GM23338 (cell line): ENCODE results near the gene GABPB1. TPM values are rescaled to one million over a fixed set of nuclear protein-coding genes. Genes with fewer than 3 reads are reported as not detected.

ENCODE experiments used
- ATAC-seq: fragments of 200-7000 bp; cut with Tn5 transposase; 3 replicates; pipeline ENCODE4 v1.9.1; 2020
- DNase-seq: peaks from one replicate; pipeline ENCODE4 v3.0.0-alpha.2; 2015; ENCODE audit warnings: low spot score
- H2AFZ ChIP-seq: fragments of 200-600 bp; sonication (generic); 2 replicates; pipeline ENCODE4 v1.8.0; 2016; ENCODE audit warnings: antibody characterized with exemption, mild to moderate bottlenecking, moderate library complexity
- H3F3A ChIP-seq: fragments of 200-600 bp; sonication (generic); replicated peaks from 2 replicates; pipeline ENCODE4 v1.8.0; 2017; ENCODE audit warnings: antibody characterized with exemption, mixed run types, low read depth
- H3K27ac ChIP-seq: fragments of 200-600 bp; sonication (generic); 2 replicates; pipeline ENCODE4 v1.6.1; 2016; ENCODE audit warnings: low read depth
- H3K27me3 ChIP-seq: fragments of 200-600 bp; sonication (generic); 2 replicates; pipeline ENCODE4 v1.8.0; 2016; ENCODE audit warnings: mild to moderate bottlenecking, mixed run types, moderate library complexity; ENCODE audit not compliant: insufficient read depth
- H3K36me3 ChIP-seq: fragments of 200-600 bp; sonication (generic); 2 replicates; pipeline ENCODE4 v1.8.0; 2016; ENCODE audit warnings: mild to moderate bottlenecking; ENCODE audit not compliant: insufficient read depth
- H3K4me1 ChIP-seq: fragments of 200-600 bp; sonication (generic); 2 replicates; pipeline ENCODE4 v1.8.0; 2016; ENCODE audit warnings: mild to moderate bottlenecking, moderate library complexity; ENCODE audit not compliant: insufficient read depth
- H3K4me2 ChIP-seq: fragments of 200-600 bp; sonication (generic); 2 replicates; pipeline ENCODE4 v1.7.1; 2017; ENCODE audit warnings: mixed run types
- H3K4me3 ChIP-seq: fragments of 200-600 bp; sonication (generic); 2 replicates; pipeline ENCODE4 v1.6.1; 2016; ENCODE audit warnings: mixed run types
- H3K79me2 ChIP-seq: fragments of 200-600 bp; sonication (generic); replicated peaks from 2 replicates; pipeline ENCODE4 v1.8.0; 2017; ENCODE audit warnings: mild to moderate bottlenecking; ENCODE audit not compliant: insufficient read depth
- H3K9me2 ChIP-seq: fragments of 200-600 bp; sonication (generic); 2 replicates; pipeline ENCODE4 v1.8.0; 2017; ENCODE audit not compliant: insufficient read depth
- H4K20me1 ChIP-seq: fragments of 200-600 bp; sonication (generic); replicated peaks from 2 replicates; pipeline ENCODE4 v1.8.0; 2017; ENCODE audit warnings: mild to moderate bottlenecking; ENCODE audit not compliant: insufficient read depth
- H3K27ac Mint-ChIP-seq: 2 replicates; pipeline ENCODE4 v1.8.0; 2020; ENCODE audit warnings: inconsistent platforms, mild to moderate bottlenecking, moderate library complexity, mixed read lengths
- H3K27me3 Mint-ChIP-seq: 3 replicates; pipeline ENCODE4 v1.8.0; 2022; ENCODE audit warnings: low read depth, mild to moderate bottlenecking, moderate library complexity, mixed read lengths, inconsistent platforms; ENCODE audit not compliant: insufficient read depth, poor library complexity
- H3K36me3 Mint-ChIP-seq: 3 replicates; pipeline ENCODE4 v1.8.0; 2021; ENCODE audit warnings: low read depth, mild to moderate bottlenecking, inconsistent platforms, moderate library complexity, mixed read lengths
- H3K4me1 Mint-ChIP-seq: 3 replicates; pipeline ENCODE4 v1.8.0; 2020; ENCODE audit warnings: mild to moderate bottlenecking, inconsistent platforms, mixed read lengths
- H3K4me3 Mint-ChIP-seq: 3 replicates; pipeline ENCODE4 v1.8.0; 2021; ENCODE audit warnings: moderate library complexity, mild to moderate bottlenecking, inconsistent platforms, mixed read lengths
- H3K9me3 Mint-ChIP-seq: 3 replicates; pipeline ENCODE4 v1.8.0; 2020; ENCODE audit warnings: moderate library complexity, mild to moderate bottlenecking, inconsistent platforms, mixed read lengths
- CREB1 ChIP-seq: fragments of 250-450 bp; sonication (Bioruptor Pico); IDR thresholded peaks from 2 replicates; pipeline ENCODE4 v1.5.0; 2020; ENCODE audit warnings: low read depth, mild to moderate bottlenecking, moderate library complexity
- EZH2 ChIP-seq: fragments of 200-600 bp; sonication (generic); IDR thresholded peaks from one replicate; pipeline ENCODE4 v1.8.0; 2017; ENCODE audit warnings: antibody characterized with exemption, mild to moderate bottlenecking, low read depth; ENCODE audit not compliant: unreplicated experiment
- EZH2phosphoT487 ChIP-seq: fragments of 200-600 bp; sonication (generic); IDR thresholded peaks from one replicate; pipeline ENCODE4 v1.8.1; 2018; ENCODE audit warnings: antibody characterized with exemption; ENCODE audit not compliant: unreplicated experiment
- JUNB ChIP-seq: IDR thresholded peaks from one replicate; pipeline ENCODE4 v1.6.1; 2016; ENCODE audit warnings: antibody characterized with exemption; ENCODE audit not compliant: unreplicated experiment
- POLR2AphosphoS5 ChIP-seq: IDR thresholded peaks from 2 replicates; pipeline ENCODE4 v1.6.1; 2016; ENCODE audit warnings: antibody characterized with exemption, low read depth
- STAT1 ChIP-seq: IDR thresholded peaks from one replicate; pipeline ENCODE4 v1.6.1; 2016; ENCODE audit warnings: antibody characterized with exemption; ENCODE audit not compliant: unreplicated experiment
- ZNF114 ChIP-seq: fragments of 250-450 bp; sonication (Bioruptor Pico); IDR thresholded peaks from 2 replicates; pipeline ENCODE4 v1.5.0; 2020; ENCODE audit warnings: mild to moderate bottlenecking, moderate library complexity
- ZNF331 ChIP-seq: fragments of 250-450 bp; sonication (Bioruptor Pico); IDR thresholded peaks from 2 replicates; pipeline ENCODE4 v1.5.0; 2020; ENCODE audit warnings: low read depth, mild to moderate bottlenecking, moderate library complexity
- polyA plus RNA-seq: library from polyadenylated mRNA; unstranded; fragments of >200 nt; fragmentation: Nextera tagmentation; extraction: Ambion mirVana; gene quantifications from 2 replicates; pipeline ENCODE4 v1.2.1, GENCODE V29; 2016
- total RNA-seq: library from RNA; depleted of rRNA; stranded (reverse); fragments of >200 nt; shearing (Covaris generic); gene quantifications from 2 replicates; pipeline ENCODE4 v1.2.3, GENCODE V29; 2014
- TF ChIP-seq, protein P1 (sequence below): fragments of 250-450 bp; sonication (Bioruptor Pico); IDR thresholded peaks from 2 replicates; pipeline ENCODE4 v1.5.0; 2020; ENCODE audit warnings: mild to moderate bottlenecking, moderate library complexity
- TF ChIP-seq, protein P2 (sequence below): IDR thresholded peaks from 2 replicates; pipeline ENCODE4 v1.6.1; 2016; ENCODE audit warnings: antibody characterized with exemption

The GABPB1 gene
- total and polyA plus RNA-seq, 2 experiments from 2014 or later: 34.4 to 53.9 TPM

- TF ChIP-seq, protein P1, sequence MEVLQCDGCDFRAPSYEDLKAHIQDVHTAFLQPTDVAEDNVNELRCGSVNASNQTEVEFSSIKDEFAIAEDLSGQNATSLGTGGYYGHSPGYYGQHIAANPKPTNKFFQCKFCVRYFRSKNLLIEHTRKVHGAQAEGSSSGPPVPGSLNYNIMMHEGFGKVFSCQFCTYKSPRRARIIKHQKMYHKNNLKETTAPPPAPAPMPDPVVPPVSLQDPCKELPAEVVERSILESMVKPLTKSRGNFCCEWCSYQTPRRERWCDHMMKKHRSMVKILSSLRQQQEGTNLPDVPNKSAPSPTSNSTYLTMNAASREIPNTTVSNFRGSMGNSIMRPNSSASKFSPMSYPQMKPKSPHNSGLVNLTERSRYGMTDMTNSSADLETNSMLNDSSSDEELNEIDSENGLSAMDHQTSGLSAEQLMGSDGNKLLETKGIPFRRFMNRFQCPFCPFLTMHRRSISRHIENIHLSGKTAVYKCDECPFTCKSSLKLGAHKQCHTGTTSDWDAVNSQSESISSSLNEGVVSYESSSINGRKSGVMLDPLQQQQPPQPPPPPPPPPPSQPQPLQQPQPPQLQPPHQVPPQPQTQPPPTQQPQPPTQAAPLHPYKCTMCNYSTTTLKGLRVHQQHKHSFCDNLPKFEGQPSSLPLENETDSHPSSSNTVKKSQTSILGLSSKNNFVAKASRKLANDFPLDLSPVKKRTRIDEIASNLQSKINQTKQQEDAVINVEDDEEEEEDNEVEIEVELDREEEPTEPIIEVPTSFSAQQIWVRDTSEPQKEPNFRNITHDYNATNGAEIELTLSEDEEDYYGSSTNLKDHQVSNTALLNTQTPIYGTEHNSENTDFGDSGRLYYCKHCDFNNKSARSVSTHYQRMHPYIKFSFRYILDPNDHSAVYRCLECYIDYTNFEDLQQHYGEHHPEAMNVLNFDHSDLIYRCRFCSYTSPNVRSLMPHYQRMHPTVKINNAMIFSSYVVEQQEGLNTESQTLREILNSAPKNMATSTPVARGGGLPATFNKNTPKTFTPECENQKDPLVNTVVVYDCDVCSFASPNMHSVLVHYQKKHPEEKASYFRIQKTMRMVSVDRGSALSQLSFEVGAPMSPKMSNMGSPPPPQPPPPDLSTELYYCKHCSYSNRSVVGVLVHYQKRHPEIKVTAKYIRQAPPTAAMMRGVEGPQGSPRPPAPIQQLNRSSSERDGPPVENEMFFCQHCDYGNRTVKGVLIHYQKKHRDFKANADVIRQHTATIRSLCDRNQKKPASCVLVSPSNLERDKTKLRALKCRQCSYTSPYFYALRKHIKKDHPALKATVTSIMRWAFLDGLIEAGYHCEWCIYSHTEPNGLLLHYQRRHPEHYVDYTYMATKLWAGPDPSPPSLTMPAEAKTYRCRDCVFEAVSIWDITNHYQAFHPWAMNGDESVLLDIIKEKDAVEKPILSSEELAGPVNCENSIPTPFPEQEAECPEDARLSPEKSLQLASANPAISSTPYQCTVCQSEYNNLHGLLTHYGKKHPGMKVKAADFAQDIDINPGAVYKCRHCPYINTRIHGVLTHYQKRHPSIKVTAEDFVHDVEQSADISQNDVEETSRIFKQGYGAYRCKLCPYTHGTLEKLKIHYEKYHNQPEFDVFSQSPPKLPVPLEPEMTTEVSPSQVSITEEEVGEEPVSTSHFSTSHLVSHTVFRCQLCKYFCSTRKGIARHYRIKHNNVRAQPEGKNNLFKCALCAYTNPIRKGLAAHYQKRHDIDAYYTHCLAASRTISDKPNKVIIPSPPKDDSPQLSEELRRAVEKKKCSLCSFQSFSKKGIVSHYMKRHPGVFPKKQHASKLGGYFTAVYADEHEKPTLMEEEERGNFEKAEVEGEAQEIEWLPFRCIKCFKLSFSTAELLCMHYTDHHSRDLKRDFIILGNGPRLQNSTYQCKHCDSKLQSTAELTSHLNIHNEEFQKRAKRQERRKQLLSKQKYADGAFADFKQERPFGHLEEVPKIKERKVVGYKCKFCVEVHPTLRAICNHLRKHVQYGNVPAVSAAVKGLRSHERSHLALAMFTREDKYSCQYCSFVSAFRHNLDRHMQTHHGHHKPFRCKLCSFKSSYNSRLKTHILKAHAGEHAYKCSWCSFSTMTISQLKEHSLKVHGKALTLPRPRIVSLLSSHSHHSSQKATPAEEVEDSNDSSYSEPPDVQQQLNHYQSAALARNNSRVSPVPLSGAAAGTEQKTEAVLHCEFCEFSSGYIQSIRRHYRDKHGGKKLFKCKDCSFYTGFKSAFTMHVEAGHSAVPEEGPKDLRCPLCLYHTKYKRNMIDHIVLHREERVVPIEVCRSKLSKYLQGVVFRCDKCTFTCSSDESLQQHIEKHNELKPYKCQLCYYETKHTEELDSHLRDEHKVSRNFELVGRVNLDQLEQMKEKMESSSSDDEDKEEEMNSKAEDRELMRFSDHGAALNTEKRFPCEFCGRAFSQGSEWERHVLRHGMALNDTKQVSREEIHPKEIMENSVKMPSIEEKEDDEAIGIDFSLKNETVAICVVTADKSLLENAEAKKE (CRISPR knock-in tag): no peak
- no peak for TF ChIP-seq ZNF331 (CRISPR knock-in tag)
- TF ChIP-seq ZNF114: no peak
- TF ChIP-seq STAT1: no peak
- no peak for TF ChIP-seq CREB1 (CRISPR knock-in tag)
- no peak for TF ChIP-seq POLR2AphosphoS5
- TF ChIP-seq JUNB: no peak
- TF ChIP-seq EZH2: no peak
- TF ChIP-seq, protein P2, sequence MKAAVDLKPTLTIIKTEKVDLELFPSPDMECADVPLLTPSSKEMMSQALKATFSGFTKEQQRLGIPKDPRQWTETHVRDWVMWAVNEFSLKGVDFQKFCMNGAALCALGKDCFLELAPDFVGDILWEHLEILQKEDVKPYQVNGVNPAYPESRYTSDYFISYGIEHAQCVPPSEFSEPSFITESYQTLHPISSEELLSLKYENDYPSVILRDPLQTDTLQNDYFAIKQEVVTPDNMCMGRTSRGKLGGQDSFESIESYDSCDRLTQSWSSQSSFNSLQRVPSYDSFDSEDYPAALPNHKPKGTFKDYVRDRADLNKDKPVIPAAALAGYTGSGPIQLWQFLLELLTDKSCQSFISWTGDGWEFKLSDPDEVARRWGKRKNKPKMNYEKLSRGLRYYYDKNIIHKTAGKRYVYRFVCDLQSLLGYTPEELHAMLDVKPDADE: no peak
Measured at GRCh38 chr15:50298340-50298739, 56.7 kb downstream of the GABPB1 start (continued).

GRCh38 chr15:50295966-50296365 is 59.0 kb downstream of the GABPB1 start:
- Mint-ChIP-seq H3K4me3 (no peak overlapping the region), H3K4me1 (no peaks in the 10 kb centered on the region), H3K27me3 (peaks cover 2% of the 10 kb centered on the region), H3K27ac (no peak overlapping the region), H3K36me3 (peaks cover 31% of the 10 kb centered on the region), H3K9me3 (no peaks in the 10 kb centered on the region)
- no peak overlapping the region for H3K4me3 ChIP-seq
- ATAC-seq: no peak
- H3K4me1 ChIP-seq: no peaks in the 10 kb centered on the region
- H4K20me1 ChIP-seq: peaks cover 6% of the 10 kb centered on the region; the same call in 1 of the 2 replicates
- no peaks in the 10 kb centered on the region for H3K79me2 ChIP-seq
- peaks cover 5% of the 10 kb centered on the region; the same call in 1 of the 2 replicates for H3K36me3 ChIP-seq
- no peak for DNase-seq
- no peak overlapping the region for H3K27ac ChIP-seq
- H3F3A ChIP-seq: no peaks in the 10 kb centered on the region
- no peaks in the 10 kb centered on the region for H3K9me2 ChIP-seq
- no peaks in the 10 kb centered on the region for H3K27me3 ChIP-seq
- no peak overlapping the region for H2AFZ ChIP-seq
- no peak overlapping the region for H3K4me2 ChIP-seq
- TF ChIP-seq EZH2phosphoT487 (no peak), EZH2 (no peak)
